Mesenteric fat pad (tissue), 1 donor: Measurements from ENCODE around the gene AFDN. TPM values are rescaled to one million over a fixed set of nuclear protein-coding genes. Genes with fewer than 3 reads are reported as not detected.
A peak's percentile ranks its signal among the peaks of the same experiment; 100 is the strongest.
"Not testable (repeated sequence)": the region's sequence is repeated elsewhere in the genome, so short reads cannot be mapped to it uniquely, and the experiment has no call there.

ENCODE experiments used
- DNase-seq: peaks from one replicate; pipeline ENCODE4 v3.0.0-alpha.2; 2020; ENCODE audit warnings: low spot score
- total RNA-seq: library from RNA; stranded (reverse); fragmentation: NEBNext Ultra II Directional; extraction: Animal tissue kit (Norgen Biotek cat#: 25700); gene quantifications from one replicate; pipeline ENCODE4 v1.2.1, GENCODE V29; 2021
- donor health status: DM: yes; HTN: yes; CAD: no.

Gene AFDN
- total RNA-seq, 1 donor from 2014 or later = 82.3 TPM

DNA sequence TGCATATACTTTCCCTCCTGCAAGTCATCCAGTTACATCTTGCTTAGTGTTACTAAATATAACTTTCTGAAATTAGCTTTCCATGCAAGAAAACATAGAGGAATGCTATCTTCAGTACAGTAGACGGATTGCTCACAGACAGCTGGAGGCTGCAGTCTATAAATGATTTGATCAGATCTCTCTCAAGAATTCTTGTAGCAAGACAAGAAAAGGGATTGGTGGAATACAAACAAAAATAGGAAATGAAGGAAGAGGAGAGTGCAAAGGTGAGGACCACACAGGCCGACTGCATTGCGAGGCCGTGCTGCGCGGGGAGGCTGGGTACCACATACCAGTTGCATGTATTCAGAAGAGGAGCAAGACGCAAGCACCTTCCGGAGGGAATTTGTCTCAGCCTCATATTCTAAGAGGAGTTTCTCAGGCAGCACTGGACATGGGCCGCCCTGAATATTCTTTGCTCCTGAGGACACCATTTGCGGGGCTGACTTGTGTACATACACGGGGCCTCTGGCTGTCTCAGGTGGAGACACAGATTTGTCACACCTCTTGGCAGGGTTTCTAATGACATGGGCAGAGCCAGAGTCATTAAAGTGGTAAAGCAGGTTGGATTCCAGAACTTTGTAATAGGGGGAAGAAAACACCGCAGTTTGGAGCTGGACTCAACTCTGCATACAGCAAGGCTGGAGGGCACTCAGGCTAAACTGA lies 148.1 kb downstream of the AFDN start:
- DNase-seq = no peak

DNA sequence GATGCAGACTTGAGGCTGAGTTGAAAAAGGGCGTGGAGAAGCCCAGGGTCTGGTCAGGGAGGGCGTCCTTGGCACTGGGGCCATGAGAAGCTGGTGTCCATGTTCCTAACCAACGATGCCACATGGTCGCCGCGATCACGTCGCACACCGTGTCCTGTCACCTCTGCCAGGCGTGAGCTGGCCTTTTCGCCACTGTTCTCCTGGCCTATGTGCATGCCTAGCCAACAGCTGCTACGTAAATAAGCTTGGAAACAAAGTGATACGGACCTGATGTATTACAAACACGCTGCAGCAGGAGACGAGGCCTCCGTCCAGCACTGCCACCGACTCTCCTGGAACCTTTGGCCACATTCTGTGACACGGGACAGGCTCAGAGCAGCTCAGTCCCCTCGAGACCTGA lies 148.7 kb downstream of the AFDN start:
- DNase-seq = no peak

DNA sequence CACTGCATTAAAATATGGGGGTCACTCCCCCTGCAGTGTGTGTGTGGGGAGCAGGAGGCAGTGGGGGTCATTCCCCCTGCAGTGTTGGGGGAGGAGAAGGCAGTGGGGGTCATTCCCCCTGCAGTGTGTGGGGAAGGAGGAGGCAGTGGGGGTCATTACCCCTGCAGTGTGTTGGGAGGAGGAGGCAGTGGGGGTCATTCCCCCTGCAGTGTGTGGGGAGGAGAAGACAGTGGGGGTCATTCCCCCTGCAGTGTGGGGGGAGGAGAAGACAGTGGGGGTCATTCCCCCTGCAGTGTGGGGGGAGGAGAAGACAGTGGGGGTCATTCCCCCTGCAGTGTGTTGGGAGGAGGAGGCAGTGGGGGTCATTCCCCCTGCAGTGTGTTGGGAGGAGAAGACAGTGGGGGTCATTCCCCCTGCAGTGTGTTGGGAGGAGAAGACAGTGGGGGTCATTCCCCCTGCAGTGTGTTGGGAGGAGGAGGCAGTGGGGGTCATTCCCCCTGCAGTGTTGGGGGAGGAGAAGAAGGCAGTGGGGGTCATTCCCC lies 149.5 kb downstream of the AFDN start:
- DNase-seq = not testable (repeated sequence)

DNA sequence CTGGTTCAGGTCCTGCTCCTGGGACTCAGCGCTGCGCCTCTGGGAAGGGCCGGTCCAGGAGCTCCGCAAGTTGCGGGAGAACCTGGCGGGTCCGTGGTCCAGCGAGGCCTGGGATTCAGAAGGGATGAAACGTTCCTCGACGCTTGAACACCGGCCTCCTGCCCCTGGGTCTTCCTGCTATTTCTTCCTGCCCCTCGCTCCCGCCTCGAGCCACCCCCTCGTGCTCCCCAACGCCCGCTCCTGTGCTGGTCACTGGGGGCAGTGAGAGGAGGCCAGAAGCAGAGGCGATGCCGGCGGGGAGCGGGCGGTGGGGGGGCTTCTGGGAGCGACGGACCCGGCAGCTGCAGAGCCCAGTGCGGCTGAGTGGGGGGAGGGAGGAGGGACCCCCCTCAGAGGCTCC lies 150.0 kb downstream of the AFDN start:
- no peak for DNase-seq

DNA sequence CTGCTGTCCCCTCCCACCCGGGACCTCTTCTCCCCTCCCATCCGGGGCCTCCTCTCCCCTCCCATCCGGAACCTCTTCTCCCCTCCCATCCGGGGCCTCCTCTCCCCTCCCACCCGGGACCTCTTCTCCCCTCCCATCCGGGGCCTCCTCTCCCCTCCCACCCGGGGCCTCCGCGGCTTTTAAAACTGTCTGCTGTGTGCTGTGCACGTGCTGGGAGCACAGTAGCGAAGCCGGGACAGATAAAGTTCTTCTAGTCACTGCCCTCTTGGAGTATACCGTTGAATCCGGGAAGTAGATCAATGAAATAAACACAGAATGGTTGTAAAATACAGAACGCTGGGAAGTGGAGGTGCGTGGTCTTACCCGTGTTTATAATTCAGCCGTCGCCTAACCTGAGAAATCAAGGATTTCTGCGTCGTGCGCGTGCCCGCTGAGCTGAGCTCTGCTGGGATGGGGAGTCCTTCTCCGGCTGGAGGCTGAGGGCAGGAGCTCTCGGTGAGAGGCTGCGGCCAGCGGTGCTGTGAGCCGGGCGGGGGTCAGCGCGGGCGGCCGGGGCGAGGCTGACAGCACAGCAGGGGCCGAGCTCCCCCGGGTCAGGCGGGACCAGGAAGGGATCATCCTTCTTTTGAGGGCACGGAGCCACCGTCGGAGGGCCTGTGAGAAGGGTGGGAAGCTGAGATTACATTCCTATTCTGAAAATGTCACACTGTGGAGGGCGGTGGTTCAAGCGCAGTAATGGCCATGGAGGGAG lies 151.2 kb downstream of the AFDN start:
- no peak for DNase-seq

DNA sequence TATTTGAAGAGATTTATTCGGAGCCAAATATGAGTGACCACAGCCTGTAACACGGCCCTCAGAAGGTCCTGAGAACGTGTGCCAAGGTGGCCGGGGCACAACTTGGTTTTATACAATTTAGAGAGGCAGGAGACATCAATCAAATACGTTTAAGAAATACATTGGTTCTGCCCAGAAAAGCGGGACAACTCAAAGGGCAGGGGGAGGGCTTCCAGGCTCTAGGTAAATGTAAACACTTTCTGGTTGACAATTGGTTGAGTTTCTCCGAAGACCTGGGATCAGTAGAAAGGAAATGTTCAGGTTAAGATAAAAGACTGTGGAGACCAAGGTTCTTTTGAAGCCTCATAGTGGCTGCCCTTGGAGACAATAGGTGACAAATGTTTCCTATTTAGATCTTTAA lies 151.9 kb downstream of the AFDN start:
- no peak for DNase-seq

DNA sequence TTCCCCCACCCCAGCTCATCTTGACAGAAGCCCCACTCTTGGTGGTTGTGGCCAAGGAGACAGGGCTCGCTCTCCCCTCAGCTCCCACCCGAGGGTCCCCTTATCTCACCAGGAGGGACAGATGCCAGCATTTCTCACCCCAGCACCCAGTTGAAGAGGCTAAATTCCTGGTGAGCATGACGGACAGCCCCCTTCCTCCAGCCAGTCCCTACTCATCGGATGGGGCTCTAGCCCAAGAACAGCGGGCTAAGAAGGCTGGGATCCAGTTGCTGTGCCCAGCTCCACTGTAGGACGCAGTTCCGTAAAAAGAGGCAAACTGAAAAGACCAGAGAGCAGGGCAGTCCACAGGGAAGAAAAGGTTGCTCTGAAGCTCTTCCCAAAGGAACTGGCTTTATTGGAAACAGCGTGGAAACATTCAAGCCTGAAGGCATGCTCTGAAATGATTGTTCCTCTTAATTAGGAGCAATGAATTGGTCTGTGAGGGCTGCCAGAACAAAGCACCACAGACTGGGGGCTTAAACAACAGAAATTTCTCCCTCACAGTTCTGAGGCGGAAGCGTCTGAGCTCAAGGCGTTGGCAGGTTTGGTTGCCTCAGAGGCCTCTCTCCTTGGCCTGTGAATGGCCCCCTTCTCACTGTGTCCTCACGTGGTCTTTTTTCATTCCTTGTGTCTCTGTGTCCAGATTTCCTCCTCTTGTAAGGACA lies 152.9 kb downstream of the AFDN start:
- DNase-seq = no peak

DNA sequence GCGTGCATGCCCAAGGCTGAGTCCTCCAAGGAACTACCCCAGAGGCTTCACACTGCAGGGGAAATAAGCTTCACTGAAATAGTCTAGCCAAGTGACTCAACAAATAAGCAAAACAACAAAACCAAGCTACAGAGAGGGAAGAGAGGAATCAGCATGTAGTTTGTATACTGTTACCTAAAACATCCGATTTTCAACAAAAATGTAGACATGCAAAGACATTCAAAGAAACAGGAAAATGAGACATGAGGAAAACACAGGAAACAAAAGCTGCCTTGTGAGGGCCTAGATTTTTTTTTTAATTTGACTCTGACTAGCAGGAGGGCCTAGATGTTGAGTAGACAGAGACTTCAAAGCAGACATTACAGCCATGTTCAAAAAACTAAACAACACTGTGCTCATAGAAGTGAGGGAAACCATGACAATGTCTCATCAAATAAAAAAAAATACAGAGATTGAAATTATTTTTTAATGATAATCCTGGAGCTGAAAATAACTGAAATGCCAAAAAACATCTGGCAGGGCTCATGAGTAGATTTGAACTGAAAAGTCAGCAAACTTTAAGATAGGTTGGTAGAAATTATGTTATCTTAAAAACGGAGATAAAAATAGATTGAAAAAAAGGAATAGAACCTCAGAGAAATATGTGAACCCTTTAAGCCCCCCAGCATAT lies 154.3 kb downstream of the AFDN start:
- no peak for DNase-seq

DNA sequence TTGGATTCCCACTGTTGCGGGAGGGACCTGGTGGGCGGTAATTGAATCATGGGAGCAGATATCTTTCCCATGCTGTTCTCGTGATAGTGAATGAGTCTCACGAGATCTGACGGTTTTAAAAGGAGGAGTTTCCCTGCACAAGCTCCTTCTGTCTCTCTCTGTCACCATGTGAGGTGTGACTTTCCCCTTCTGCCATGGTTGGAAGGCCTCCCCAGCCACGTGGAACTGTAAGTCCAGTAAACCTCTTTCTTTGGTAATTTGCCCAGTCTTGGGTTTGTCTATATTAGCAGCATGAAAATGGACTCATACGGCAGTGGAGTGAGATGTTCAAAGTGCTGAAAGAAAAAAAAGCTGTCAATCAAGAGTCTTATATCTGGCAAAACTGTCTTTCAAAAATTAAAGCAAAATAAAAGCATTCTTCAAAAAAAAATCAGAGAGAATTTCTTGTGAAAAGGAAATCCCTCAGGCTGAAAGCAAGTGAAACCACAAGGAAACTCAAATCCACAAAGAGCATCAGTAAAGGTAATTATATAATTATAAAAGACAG lies 155.3 kb downstream of the AFDN start:
- DNase-seq = no peak

DNA sequence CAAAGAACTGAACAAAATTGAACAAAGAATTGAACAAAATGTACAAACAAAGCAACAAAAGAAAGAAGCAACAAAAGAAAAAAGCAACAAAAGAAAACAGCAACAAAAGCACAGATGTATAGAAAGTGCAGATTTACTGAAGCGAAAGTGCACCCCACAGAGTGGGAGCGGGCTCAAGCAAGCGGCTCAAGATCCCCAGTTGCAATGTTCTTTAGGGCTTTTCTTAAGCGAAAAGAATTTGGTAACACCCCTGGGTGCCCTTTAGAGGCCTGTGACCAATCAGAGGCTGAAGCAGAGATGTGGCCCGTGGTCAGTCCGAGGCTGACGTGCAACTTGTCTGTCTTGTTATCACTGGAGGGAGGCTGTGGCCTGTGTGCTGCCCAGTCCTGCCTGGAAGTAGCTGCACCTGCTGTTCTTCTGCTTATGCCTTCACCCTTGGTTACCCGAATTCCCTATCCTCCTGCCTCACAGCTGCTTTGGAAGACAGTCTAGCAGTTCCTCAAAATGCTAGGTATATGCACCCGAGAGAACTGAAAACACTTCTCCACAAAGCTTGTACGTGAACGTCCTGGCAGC lies 157.5 kb downstream of the AFDN start:
- DNase-seq = no peak

DNA sequence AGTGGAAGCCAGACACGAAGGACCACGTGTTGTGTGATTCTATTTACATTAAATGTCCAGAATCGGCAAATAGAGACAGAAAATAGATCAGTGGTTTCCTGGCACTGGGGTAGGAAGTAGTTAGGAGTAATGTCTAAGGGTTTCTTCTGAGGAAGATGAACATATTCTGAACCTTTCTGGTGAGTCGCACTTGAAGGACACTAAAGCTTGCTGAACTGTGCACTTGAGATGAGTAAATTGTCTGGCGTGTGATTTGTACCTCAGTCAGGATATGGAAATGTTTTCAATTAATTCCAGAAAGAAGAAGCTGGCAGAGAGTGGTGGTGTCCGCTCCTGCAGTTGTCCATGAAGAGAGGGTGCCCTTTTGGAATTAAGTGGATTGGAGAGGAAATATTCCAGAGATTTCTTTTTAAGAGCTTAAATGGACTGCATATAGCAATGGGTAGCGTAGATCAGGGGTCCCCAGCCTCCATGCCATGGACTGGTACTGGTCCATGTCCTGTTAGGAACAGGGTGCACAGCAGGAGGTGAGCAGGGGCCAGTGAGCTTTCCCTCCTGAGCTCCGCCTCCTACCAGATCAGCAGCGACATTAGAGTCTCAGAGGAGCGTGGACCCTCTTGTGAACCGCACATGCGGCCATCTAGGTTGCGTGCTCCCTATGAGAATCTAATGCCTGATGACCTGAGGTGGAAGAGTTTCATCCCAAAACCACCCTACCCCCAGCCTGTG lies 158.3 kb downstream of the AFDN start:
- DNase-seq = no peak

DNA sequence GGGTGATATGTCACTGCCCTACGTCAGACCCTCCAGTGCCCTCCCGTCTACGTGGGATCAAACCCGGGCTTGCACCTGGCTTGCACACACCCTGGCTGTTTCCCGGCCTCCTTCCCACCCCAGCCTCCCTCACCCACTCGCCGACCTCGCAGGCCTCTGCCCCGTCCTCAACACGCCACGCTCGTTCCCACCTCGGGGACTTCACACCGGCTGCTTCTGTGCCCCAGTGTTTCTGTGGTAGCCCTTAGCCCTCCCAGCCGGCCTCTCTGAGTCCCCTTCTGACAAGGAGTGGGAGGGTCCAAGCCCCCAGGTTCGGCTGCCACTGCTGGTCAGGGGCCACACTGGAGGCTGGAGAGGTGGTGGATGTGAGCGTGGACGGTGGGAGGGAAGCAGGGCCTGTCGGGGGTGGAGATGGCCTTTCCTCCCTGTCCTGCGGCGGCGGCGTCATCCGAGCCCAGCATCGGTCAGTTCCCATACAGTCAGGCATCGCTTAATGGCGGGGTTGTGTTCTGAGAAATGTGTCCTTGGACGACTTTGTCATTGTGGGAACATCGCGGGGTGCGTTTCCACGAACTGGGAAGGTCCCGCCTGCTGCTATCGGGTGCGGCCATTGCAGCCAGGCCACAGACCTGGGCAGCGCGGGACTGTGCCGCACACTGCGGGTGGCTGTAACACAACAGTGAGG lies 159.3 kb downstream of the AFDN start:
- DNase-seq = no peak

DNA sequence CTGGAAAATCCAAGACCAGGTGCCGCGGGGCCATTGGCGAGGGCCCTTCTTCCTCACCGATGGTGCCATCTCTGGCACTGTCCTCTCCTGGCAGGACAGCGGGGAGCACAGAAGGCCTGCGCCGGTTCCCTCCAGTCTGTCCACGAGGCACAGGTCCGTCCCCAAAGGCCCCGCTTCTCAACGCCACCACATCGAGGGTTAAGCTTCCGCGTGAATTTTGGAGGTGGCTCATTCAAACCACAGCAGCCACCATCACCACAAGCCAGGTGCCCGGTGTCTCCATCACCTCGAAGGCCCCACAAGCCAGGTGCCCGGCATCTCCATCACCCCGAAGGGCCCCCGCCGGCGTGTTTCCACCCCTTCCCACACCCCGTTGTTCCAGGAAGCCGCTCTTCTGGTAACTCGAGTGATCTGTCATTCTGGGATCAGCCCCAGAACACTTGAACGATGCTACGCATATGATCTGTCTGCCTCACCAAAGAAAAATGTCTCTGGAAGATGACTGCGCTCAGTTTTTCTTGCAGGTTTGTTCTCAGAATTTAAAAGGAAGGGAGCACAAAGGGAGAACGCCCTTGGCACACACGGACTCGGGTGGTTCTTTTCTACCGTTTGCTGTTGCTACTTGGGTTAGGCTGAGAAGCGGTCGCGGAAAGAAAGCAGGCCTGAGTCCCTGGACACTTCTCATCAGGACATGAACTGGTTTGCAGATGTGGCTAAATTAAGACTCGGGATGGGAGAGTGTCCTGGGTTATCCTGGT lies 160.9 kb downstream of the AFDN start:
- DNase-seq = peak; percentile 69

DNA sequence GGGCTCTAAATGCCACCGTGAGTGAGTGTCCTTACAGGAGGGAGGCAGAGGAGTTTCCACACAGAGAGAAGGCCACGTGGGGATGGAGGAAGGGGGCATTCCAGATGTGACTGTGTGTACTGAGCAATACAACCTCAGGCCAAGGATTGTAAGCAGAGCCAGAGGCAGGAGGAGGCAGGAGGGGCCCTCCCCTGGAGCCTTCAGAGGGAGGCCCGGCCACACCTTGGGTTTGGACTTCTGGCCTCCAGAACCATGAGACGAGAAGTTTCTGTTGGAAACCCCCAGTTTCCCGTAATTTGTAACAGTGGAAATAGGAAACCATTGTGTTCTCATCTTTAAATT lies 161.4 kb downstream of the AFDN start:
- DNase-seq = peak; percentile 60

DNA sequence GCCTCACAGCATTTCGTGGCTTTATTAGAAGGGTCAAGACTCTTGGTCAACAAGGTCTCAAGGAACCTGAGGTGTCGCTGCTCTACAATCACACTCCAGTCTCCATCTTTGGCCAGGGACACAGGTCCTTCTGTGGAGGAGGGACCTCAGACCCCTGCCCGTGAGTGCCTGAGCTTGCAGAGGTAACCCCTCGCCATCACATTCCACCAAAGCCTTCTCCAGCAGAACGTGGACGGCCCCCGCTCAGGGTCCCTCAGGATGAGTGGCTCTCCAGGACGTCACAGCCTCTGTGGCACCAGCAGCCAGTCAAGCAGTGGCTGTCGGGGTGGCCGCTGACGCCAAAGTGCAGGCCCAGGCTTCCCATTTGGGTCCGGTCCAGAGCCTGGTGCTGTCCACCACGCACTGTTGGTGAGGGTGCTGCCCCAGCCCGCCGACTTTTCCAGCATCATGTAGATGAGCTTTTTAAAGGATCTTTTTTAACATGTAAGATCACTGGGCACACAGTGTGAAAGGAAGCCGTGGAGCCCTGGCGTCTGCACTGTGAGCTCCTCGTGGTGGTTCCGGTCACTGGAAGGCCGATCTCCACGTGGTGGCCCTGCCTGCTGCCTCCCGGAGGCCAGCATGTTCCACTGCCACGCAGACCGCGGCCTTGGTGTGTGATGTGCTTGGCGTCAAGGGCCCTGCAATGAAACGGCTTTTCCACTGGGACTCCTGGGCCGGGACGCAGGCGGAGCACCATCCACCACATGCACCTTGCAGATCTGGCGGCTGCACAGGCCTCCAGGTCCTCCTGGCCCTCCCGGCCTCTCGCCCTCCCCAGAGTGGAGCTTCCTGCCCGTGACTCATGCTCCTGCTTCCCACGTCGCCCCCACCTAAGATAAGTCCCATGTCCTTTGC lies 162.5 kb downstream of the AFDN start:
- DNase-seq = peak; percentile 81

DNA sequence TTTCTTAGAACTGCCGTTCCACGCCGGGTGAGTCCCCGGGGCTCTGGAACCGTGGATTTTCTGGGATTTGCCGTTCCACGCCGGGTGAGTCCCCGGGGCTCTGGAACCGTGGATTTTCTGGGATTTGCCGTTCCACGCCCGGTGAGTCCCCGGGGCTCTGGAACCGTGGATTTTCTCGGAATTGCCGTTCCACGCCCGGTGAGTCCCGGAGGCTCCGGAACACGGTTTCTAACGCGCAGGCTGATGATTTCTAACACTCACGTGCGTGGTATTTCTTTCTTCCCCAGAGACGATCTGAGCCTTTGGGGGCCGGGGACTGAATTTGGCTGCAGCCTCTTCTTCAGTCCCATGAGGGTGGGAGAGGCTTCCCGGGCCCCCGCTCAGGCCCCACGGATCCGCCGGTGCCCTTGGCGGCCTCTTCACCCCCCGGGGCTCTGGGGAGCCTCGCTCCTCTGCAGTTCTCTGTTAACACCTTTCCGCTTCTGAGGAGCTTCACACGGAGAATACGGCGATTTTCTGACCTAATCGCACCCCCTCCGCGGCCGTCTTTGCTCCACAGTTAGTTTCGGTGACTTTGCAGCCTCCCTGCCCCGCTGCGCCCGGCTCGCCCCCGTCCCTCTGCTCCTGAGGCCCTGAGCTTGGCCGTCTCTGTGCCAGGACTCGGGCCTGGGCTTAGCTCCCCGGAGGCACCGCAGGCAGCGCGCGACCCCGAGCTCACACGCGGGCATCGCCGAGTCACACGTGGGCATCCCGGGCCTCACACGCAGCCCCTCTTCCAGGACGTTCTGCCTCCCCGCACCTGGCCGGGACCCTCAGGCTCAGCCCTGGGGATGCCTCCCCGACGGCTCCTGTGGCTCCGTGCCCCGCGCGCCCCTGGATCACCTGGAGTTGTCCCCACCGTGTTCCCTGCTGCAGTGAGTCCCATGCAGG lies 163.6 kb downstream of the AFDN start:
- peak; percentile 87 for DNase-seq

DNA sequence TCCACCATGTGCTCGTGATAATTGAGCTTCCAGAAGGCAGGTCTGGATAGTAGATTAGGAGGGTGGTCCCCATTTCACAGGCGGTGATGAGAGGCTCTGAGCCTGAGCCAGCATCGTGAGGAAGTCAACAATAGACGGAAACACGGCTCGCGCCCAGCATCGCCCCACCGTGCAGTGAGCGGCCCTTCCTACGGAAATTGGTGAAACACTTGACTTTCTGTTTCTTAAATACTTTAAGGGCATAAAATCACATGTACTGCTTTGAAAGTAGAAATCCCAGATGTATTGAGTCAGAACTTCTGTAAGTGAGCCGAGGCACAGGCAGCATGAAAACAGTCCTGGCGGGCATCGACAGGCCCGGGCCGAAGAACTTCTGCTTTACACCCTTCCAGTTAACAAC lies 166.5 kb downstream of the AFDN start:
- DNase-seq = no peak
